Measurements from ENCODE around the gene IGFL1. TPM values are rescaled to one million over a fixed set of nuclear protein-coding genes. Genes with fewer than 3 reads are reported as not detected.

IGFL1 gene
- total and polyA plus RNA-seq, 2 of the 8 experiments (the other 6 are each of a cell fraction or from before 2014, with no cell fraction given) = not detected

DNA sequence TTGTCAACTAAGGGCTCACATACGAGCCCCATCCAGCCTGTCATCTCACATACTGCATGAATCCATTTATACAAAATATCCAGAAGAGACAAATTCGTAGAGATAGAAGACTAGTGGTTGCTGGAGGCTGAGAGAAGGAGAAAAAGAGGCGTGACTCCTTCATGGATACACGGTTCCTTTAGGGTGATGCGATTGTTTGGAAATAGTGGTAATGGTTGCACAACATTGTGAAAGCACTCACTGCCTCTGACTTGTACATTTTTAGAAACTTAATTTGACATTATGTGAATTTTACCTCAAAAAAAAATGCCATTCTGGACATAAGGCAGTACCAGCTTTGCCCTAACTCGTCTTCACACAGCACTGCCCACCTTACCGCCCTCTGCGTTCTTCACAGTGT is 27.3 kb downstream of the IGFL1 start (continued):
- TF ChIP-seq, protein P1, sequence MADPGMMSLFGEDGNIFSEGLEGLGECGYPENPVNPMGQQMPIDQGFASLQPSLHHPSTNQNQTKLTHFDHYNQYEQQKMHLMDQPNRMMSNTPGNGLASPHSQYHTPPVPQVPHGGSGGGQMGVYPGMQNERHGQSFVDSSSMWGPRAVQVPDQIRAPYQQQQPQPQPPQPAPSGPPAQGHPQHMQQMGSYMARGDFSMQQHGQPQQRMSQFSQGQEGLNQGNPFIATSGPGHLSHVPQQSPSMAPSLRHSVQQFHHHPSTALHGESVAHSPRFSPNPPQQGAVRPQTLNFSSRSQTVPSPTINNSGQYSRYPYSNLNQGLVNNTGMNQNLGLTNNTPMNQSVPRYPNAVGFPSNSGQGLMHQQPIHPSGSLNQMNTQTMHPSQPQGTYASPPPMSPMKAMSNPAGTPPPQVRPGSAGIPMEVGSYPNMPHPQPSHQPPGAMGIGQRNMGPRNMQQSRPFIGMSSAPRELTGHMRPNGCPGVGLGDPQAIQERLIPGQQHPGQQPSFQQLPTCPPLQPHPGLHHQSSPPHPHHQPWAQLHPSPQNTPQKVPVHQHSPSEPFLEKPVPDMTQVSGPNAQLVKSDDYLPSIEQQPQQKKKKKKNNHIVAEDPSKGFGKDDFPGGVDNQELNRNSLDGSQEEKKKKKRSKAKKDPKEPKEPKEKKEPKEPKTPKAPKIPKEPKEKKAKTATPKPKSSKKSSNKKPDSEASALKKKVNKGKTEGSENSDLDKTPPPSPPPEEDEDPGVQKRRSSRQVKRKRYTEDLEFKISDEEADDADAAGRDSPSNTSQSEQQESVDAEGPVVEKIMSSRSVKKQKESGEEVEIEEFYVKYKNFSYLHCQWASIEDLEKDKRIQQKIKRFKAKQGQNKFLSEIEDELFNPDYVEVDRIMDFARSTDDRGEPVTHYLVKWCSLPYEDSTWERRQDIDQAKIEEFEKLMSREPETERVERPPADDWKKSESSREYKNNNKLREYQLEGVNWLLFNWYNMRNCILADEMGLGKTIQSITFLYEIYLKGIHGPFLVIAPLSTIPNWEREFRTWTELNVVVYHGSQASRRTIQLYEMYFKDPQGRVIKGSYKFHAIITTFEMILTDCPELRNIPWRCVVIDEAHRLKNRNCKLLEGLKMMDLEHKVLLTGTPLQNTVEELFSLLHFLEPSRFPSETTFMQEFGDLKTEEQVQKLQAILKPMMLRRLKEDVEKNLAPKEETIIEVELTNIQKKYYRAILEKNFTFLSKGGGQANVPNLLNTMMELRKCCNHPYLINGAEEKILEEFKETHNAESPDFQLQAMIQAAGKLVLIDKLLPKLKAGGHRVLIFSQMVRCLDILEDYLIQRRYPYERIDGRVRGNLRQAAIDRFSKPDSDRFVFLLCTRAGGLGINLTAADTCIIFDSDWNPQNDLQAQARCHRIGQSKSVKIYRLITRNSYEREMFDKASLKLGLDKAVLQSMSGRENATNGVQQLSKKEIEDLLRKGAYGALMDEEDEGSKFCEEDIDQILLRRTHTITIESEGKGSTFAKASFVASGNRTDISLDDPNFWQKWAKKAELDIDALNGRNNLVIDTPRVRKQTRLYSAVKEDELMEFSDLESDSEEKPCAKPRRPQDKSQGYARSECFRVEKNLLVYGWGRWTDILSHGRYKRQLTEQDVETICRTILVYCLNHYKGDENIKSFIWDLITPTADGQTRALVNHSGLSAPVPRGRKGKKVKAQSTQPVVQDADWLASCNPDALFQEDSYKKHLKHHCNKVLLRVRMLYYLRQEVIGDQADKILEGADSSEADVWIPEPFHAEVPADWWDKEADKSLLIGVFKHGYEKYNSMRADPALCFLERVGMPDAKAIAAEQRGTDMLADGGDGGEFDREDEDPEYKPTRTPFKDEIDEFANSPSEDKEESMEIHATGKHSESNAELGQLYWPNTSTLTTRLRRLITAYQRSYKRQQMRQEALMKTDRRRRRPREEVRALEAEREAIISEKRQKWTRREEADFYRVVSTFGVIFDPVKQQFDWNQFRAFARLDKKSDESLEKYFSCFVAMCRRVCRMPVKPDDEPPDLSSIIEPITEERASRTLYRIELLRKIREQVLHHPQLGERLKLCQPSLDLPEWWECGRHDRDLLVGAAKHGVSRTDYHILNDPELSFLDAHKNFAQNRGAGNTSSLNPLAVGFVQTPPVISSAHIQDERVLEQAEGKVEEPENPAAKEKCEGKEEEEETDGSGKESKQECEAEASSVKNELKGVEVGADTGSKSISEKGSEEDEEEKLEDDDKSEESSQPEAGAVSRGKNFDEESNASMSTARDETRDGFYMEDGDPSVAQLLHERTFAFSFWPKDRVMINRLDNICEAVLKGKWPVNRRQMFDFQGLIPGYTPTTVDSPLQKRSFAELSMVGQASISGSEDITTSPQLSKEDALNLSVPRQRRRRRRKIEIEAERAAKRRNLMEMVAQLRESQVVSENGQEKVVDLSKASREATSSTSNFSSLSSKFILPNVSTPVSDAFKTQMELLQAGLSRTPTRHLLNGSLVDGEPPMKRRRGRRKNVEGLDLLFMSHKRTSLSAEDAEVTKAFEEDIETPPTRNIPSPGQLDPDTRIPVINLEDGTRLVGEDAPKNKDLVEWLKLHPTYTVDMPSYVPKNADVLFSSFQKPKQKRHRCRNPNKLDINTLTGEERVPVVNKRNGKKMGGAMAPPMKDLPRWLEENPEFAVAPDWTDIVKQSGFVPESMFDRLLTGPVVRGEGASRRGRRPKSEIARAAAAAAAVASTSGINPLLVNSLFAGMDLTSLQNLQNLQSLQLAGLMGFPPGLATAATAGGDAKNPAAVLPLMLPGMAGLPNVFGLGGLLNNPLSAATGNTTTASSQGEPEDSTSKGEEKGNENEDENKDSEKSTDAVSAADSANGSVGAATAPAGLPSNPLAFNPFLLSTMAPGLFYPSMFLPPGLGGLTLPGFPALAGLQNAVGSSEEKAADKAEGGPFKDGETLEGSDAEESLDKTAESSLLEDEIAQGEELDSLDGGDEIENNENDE (IDR thresholded peaks at IDR 0.05; ENCODE audit: insufficient replicate concordance, low read length) = no peak
- TF ChIP-seq POLR2A (IDR thresholded peaks at IDR 0.05; ENCODE audit: control extremely low read depth in 1 of 2, low read depth in 2 of 2, low read length in 2 of 2) = no peak

All from H1 (cell line).